22Rv1 (cell line): ENCODE measurements around the gene PLA2G4A.

Experiments
- ZFX ChIP-seq: fragments of 450-650 bp; IDR thresholded peaks from 2 replicates; pipeline ENCODE4 v1.6.1; 2017; ENCODE audit warnings: antibody characterized with exemption, borderline replicate concordance
- TF ChIP-seq, protein P1 (sequence below): fragments of 450-650 bp; IDR thresholded peaks from 2 replicates; pipeline ENCODE4 v1.5.1; 2017; ENCODE audit warnings: mild to moderate bottlenecking

DNA sequence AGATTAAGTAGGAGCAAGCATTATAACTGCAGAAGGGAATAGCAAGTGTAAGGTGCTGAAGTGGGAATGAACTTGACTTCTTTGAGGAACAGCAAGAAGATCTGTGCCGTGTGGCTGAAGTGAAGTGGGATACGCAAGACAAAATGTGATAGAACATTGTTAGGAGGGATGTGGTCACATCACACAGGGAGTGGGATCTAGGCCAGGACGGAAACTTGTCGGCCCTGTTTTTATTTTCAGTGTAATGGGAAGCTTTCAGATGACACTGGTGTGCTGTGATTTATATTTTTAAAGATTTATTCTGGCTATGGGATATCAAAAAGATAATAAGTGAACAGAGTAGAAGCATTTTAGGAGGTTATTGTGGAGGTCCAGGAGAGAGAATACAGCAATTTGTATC is 116.4 kb downstream of the PLA2G4A start:
- TF ChIP-seq, protein P1, sequence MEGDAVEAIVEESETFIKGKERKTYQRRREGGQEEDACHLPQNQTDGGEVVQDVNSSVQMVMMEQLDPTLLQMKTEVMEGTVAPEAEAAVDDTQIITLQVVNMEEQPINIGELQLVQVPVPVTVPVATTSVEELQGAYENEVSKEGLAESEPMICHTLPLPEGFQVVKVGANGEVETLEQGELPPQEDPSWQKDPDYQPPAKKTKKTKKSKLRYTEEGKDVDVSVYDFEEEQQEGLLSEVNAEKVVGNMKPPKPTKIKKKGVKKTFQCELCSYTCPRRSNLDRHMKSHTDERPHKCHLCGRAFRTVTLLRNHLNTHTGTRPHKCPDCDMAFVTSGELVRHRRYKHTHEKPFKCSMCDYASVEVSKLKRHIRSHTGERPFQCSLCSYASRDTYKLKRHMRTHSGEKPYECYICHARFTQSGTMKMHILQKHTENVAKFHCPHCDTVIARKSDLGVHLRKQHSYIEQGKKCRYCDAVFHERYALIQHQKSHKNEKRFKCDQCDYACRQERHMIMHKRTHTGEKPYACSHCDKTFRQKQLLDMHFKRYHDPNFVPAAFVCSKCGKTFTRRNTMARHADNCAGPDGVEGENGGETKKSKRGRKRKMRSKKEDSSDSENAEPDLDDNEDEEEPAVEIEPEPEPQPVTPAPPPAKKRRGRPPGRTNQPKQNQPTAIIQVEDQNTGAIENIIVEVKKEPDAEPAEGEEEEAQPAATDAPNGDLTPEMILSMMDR = no peak
- TF ChIP-seq ZFX = no peak
